NCI-H1048 (cell line): ENCODE measurements around the gene PDLIM4.

Experiments used
- DNase-seq: peaks from one replicate; lab custom pipeline; 2025; lab: John Stamatoyannopoulos, UW

PDLIM4 gene

DNA sequence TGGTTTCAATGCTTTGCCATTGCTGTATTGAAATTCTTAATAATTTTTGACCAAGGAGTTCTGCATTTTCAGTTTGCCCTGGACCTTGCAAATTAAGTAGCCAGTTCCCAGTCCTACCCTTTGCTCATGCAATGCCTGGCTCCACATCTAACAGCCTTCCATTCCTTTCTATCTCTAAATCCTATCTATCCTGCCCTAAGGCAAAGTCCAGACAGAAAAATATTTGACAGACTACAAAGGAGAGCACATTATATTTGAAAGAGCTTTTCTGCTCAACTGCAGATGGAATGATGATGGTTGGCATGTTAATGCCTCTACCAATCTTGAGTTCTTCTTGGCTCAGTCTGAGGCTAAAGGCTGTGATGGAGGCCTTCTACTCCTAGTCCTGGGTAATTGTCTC is 52.2 kb downstream of the PDLIM4 start:
- no peak for DNase-seq

DNA sequence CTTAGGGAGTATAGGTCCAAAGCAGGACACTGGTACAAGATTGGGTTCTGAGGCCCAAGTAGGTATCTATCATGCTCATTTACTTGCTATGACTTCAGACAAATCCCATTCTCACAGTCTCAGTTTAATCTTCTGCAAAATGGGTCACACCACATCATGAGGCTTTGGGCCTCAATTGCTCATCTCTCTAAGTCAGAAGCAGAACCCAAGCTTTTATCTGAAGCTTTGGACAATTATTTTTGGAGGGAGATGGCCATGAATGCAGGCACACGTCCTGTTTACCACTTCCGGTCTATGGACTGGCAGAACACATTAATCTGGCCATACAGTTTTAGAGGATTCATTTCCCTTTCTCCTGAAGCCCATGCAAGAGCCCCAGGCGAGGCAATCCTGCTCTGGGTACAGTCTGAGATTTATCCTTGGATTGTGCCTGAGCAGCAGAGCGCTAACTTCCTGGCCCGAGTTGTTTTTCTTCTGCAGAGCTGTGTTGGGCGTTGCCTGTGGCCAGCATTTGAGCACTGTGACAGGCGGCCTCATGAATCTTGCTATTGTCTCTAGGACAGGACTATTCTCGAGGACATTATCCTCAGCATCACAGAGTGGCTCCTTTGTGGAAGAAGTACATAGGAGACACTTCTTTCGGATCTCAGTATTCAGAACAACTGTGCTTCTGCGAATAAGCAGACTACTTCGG is 52.8 kb downstream of the PDLIM4 start:
- DNase-seq: no peak

DNA sequence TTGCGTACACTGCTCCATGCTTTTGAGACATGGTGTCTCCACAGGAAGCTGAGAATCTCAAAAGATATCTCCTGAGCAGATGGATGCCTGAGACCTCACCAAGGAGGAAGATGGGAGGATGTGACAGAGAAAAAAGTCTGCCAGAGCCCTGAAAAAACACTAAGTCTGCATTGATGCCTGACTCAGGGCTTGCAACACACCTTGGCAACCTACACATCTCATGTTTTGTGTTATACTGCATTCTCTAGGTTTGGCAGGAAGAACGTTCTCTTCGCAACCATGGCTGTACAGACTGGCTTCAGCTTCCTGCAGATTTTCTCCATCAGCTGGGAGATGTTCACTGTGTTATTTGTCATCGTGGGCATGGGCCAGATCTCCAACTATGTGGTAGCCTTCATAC is 55.9 kb downstream of the PDLIM4 start:
- no peak for DNase-seq

DNA sequence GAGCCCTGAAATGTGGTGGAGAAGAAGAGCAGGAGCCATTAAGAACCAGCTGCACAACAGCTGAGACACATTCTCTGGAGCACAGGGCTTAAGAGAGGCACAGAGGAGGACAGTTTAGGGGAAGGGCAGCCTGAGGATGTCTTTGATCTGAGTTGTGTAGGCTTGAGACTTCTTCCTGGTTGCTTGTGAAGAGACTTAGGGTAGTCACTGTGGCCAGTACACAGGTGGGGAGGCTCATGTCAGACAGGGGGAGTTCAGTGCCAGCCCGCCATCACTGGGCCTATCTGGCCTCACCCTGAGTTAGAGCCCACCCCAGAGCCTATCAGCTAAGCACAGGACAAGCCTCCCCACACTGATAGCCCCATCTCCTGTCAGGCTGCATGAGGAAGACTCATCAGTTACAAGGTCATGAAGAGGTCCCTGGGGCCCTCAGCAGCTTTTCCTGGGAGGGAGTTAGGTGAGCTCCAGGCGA is 56.5 kb downstream of the PDLIM4 start:
- no peak for DNase-seq

DNA sequence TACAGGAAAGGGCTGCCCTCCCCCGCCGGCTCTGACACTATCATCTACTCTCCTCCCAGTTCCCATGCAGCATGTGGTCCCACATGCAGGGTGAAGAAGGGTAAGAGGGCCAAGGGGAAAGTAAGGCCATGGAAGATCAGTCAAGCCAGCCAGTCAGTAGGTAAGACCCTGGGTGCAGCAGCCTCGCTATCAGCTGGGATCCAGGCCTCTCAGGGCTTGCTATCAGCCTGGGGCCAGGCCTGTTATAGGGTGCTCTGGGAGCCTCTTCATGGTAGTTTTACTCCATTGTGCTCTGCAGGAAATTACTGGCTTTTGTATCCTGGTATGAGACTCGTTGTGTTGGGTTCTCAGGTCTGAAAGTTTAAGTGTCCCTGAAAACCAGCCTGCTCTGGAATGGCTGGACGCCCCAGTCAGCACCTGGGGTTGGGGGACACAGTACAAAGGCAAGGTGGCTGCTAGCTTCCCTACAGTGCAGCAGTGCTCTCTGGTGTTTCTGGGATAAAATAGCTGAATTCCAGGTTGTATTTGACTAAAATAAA is 58.1 kb downstream of the PDLIM4 start:
- DNase-seq: no peak

DNA sequence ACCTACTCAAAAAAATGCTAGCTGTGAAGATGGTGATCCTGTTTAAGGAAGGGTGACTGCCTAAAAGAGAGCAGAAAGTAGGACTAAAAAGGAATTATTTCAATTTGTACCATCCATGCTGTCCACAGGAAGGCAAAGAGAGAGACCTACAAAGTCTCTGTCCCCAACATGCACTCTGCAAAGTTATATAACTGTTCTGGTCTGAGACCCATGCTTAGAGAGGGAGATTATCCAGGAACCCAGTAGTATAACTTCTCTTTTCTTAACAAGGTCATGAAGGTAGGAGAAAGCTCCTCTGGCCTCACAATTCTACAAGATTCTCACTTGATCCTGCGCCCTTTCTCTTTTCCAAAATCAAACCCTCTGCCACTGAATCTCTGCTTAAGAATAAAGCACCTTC is 62.5 kb downstream of the PDLIM4 start:
- DNase-seq: no peak

DNA sequence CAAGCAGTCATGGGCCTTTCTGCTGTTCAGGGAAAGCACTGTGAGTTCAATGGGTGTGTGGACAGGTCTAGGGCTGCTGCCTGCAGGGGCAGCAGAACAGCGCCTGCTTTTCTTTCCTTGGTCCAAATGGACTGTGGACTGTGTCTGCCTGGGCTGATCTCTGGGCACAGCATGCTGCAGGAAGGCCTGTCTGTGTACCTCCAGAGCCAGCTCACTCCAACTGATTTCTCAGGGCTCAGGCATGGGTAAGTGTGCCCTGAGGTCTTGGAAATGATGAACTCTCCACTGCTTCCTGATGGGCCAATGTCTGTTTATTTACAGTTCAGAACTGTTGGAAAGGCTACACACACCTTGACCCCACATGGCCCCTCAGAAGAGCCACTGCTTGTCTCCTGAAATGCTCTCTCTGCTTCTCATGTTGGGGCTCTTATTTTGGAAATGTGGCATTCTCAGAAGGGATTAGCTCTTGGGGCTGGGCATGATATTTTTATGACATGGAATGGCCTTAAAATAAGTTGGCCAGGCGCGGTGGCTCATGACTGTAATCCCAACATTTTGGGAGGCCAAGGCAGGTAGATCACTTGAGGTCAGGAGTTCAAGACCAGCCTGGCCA is 63.7 kb downstream of the PDLIM4 start:
- DNase-seq: no peak

DNA sequence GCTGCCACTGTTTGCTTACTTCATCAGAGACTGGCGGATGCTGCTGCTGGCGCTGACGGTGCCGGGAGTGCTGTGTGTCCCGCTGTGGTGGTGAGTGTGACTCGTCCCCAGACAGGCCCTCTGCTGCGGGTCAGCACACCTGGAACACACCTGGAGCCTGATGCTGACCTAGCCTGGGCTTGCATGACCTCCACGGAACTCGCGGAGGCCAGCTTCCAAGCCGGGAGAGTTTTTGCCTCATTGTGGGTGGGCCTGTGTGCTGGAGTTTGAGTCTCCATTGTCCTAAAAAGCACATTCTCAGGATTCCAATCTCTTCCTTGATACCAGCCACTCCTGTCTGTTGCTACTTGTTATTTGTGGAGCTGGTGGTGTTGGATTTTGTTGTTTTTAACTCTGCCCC is 64.8 kb downstream of the PDLIM4 start:
- DNase-seq: no peak
